C4-2B (cell line): ENCODE results near the gene EIF5A.

Experiments
- CTCF ChIP-seq: fragments of 450-650 bp; conservative IDR thresholded peaks from 2 replicates; pipeline ENCODE4 v1.5.1; 2017; ENCODE audit warnings: mild to moderate bottlenecking
- ZFX ChIP-seq: fragments of 450-650 bp; IDR thresholded peaks from 2 replicates; pipeline ENCODE4 v1.6.1; 2017

DNA sequence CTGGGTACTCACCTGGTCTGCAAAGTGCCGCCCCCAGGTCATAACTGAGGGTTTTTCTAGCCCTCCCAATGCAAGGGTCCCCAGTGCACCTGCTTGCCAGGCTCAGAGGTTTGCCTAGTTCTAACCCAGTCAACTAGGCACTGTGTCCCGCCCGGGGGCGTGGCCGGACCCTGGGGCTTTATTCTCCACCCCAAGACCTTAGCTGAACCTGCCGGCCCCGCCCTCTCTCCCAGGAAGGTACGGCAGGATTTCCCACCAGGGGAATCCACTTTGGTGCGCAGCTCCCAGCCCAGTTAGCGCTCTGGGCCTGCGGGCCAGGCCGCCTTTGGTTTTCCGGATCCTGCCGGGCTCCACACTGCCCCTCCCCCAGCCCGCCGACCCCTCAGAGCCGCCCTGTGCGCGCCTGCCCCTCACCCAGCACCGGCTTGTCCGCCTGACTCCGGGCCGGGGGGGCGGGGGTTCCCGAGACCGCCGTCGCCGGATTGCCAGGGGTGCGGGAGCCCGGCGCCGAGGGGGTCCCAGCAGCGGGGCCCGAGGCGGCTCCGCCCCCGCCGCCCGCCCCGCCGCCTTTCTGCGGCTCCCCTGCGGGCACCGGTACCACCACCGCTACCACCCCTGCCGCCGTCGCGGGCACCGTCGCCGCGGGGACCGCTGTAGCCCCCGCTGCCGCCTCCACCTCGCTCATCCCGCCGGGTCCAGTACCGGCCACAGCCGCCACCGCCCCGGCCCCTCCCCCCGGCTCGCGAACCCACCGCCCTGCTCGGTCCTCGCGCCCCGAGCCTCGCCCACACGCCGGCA, 13.4 kb upstream of the EIF5A start:
- TF ChIP-seq CTCF (no peak), ZFX (no peak)
